ENCODE measurements around the gene ZNF217.
"Not testable (repeated sequence)": the region's sequence is repeated elsewhere in the genome, so short reads cannot be mapped to it uniquely, and the experiment has no call there.

The ZNF217 gene

DNA sequence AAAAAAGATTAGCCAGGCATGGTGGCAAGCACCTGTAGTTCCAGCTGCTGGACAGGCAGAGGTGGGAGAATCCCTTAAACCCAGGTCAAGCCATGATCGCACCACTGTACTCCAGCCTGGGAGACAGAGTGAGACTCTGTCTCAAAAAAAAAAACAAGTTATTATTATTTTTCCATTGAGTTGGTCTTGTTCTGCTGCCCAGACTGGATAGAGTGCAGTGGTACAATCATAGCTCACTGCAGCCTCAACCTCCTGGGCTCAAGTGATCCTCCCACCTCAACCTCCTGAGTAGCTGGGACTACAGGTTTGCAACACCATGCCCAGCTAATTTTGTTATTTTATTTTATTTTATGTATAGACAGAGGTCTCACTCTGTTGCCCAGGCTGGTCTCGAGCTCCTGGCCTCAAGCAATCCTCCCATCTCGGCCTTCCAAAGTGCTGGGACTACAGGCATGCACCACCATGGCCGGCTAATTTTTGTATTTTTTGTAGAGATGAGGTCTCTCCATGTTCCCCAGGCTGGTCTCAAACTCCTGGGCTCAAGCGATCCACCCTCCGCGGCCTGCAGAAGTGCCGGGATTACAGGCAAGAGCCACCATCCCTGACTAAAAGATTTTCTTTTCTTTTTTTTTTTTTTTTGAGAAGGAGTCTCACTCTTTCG lies 31.4 kb downstream of the ZNF217 start:
- not testable (repeated sequence) for DNase-seq

DNA sequence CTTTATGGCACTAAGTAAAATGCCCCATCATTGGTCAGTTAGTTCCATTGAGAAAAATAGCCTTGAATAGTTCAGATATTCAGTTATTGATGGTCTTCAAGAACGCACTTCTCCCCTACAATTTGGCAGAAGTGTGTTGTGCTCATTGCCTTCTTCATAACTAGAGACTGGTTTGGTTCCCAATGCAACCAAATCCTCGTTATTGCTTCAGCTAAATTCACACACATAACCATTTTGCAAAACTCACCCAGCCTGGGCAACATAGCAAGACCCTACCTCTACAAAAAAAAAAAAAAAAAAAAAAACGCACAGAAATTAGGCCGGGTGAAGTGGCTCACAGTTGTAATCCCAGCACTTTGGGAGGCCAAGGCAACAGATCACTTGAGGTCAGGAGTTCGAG lies 32.1 kb downstream of the ZNF217 start:
- no peak for DNase-seq

DNA sequence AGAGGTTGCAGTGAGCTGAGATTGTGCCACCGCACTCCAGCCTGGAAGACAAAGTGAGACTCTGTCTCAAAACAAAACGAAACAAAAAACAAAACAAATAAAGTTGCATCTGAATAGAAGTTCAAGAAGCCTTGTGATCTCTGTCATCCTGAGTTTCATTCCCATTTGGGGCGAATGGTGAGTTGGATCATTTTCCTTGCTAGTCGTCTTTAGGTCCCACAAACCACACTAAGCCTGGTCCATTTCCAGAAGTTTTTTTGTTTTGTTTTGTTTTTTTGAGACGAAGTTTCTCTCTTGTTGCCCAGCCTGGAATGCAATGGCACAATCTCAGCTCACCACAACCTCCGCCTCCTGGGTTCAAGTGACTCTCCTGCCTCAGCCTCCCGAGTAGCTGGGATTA lies 33.8 kb downstream of the ZNF217 start:
- no peak for DNase-seq

DNA sequence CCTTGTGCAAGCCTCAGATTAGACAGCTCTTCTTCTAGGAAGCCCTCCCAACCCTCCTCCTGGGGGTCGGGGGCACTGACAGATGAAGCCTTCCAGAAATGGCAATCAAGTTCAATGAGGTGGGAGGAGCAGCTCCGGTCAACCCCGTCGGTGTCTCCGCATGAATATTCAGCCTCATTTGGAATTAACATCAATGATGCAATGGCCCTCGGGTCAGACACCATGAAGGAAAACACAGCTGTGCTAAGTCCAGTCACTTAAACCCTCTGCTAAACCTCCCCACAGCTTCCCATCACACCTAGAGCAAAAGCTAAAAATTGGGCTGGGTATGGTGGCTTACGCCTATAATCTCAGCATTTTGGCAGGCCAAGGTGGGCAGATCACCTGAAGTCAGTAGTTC lies 36.5 kb downstream of the ZNF217 start:
- DNase-seq = no peak

DNA sequence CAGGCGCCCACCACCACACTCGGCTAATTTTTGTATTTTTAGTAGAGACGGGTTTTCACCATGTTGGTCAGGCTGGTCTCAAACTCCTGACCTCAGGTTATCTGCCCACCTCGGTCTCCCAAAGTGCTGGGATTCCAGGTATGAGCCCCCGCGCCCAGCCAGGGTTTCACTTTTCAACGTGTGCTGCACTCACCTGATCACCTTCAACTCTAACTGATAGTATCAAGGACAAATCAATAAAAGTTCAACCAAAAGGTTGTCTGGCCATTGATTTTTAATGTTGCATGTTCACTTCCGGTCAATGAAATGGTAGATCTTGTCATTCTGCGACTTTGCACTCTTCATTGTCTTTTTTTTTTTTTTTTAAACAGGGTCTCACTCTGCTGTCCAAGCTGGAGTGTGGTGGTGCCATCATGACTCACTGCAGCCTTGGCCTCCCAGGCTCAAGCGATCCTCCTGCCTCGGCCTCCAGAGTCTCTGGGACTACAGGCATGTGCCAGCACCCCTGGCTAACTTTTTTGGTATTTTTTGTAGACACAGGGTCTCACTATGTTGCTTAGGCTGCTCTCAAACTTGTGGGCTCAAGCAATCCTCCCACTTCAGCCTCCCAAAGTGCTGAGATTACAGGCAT lies 37.3 kb downstream of the ZNF217 start:
- DNase-seq = no peak

DNA sequence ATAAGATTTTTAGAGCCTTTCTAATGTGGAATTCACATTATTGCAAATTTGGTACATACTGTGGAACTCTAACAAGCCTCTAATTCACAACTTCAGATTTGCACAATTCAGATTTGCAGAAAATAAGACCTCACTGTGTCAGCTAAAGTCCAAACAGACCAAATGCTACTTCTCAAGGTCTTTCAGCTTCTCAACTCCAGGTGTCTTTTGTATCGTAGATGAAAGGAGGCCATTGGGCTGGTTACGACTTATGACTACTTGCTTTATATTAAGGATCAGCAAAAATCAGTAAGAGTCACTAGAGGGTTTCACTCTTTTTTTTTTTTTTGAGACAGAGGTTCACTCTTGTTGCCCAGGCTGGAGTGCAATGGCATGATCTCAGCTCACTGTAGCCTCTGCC lies 37.8 kb downstream of the ZNF217 start:
- DNase-seq = no peak

DNA sequence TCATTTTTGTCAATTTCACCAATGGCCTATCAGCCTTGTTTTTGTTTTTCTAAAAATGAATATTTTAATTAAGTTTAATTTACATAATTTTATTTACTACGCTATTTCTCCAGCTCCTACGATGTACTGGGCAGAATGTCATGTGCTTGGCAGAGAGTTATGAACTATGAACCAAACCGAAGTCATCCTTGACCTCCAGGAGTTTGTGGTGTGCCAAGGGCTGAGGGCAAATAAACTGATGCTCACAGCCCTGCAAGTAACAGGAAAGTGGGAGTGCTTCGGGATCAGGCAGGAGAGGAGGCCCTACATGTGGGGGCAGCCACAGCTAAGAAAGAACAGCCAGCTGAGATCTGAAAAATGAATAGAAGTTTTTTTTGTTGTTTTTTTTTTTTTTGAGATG lies 38.6 kb downstream of the ZNF217 start:
- no peak for DNase-seq

DNA sequence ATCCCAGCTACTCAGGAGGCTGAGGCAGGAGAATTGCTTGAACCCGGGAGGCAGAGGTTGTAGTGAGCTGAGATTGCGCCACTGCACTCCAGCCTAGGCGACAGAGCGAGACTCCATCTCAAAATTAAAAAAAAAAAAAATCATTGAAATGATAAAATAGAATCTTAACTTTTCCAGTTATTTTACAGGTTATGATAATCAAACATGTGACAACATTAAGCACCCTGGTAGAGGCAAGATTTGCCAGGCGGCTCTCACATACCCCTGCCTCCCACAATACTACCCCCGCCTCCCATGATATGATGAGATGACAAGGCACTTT lies 41.1 kb downstream of the ZNF217 start:
- not testable (repeated sequence) for DNase-seq

DNA sequence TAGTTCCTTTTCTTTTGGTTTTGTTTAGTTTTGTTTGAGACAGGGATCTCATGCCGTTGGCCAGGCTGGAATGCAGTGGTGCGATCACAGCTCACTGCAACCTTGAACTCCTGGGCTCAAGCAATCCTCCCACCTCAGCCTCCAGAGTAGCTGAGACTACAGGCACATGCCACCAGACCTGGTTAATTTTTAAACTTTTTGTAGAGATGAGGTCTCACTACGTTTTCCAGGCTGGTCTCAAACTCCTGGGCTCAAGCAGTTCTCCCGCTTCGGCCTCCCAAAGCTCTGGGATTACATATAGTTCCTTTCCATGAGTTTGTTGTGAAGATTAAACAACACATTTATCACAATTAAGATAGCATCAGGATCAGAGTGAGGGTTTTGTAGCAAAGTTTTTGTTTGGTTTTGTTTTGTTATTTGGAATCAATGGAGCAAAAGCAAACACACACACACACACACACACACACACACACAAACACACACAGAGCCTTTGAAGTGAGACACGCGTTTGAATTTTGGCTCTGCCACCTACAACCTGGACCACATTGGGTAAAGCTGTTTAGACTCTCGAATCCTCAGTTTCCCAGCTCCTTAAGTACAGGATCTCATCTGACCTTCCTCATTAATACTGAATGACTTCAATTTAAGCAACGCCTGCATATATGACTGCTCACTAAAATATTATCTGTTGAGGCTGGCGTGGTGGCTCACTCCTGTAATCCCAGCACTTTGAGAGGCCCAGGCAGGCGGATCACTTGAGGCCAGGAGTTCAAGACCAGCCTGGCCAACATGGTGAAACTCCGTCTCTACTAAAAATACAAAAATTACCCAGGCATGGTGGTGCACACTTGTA lies 41.7 kb downstream of the ZNF217 start:
- not testable (repeated sequence) for DNase-seq

DNA sequence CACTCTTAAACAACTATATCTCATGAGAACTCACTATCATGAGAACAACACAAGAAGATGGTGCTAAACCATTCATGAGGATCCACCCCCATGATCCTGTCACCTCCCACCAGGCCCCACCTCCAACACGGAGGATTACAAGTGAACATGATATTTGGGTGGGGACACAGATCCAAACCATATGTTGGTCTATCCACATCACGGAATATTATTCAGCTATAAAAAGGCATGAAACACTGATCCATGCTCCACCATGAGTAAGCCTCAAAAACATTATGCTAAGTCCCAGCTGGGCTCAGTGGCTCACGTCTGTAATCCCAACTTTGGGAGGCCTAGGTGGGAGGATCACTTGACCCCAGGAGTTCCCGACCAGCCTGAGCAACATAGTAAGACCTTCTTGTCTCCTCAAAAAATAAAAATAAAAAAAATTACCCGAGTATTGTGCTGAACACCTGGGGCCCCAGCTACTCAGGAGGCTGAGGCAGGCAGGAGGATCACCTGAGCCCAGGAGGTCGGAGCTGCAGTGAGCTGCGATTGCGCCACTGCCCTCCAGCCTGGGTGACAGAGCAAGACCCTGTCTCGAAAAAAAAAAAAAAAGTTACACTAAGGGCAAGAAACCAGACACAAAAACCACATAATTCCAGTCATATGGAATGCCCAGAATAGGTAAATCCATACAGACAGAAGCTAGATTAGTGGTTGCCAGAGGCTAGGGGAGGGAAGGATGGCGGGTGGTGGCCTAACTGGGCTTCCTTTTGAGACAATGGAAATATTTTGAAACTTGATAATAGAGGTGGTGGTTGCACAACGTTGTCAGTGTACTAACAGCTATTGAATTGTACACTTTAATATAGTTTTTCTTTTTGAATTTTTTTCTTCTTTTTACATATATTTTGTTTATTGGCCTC lies 43.1 kb downstream of the ZNF217 start:
- no peak for DNase-seq

DNA sequence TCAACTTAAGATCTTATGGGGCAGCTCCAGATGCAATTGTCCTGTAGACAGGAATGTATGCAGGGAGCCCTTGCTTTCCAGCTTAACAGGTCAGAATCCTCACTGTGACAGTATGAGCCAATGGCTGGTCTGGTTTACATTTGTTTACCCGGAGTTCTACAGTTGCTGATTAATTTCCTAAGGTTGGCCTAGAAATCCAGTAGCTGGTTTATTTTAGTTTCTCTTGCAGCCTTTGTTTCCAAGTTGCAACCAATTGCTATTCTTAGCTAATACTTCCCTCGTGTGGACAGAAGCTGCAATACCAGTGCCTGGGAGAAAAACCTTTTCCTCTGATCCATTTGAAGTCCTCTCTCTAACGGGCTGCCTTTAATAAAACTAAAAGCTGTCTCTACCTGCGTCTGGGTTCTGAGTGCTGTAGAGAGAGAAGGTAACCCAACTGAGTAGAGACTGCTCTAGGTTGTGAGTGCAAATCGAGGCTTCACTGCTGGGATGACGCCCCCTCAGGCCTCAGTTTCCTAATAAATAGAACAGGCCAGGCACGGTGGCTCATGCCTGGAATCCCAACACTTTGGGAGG lies 45.9 kb downstream of the ZNF217 start:
- peak; percentile 41 for DNase-seq

DNA sequence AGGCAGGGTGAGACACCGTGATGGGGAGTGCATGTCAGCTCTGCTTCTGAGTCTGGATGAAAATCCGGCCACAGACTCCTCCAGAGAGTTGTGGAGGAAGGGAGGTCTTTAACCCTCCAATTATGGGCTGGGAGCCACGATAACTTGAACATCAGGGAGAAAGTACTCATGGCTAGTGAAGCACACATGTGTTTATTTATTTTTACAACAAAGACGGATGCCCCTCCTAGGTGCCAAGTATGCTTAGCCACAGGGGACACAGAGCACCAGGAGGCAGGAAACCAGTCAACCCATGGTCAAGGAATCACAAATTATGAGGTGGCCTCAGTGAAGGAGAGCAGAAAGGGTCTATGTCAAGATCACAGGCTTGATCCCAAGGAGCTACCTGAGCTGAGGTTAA lies 54.1 kb downstream of the ZNF217 start:
- no peak for DNase-seq

DNA sequence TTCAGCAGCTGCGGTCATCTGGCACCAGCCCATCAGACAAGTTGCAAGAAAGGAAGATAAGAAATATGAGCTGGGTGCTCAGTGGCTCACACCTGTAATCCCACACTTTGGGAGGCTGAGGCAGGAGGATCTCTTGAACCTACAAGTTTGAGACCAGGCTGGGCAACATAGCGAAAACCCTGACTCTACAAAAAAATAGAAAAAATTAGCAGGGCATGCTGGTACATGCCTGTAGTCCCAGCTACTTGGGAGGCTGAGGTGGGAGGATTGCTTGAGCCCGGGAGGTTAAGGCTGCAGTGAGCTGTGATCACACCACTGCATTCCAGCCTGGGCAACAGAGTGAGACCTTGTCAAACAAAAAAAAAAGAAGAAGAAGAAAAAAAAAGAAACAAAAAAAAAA lies 57.3 kb downstream of the ZNF217 start:
- DNase-seq = not testable (repeated sequence)

DNA sequence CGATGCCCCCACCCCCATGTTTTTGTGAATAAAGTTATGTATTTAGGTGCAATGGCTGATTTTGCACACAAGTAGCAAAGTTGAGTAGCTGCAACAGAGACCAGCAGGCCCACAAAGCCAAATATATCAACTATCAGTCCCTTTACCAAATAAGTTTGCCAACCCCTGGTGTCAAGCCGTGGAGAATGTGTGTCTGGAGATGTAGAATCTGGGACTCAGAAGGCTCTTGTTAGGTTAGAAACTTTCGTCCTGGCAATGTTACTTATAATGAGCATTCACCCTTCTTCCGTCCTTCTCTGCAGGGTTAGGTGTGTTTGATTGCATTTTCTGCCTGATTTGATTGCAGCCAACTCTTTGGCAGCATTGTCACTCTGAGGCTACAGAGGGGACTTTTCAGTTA lies 57.8 kb downstream of the ZNF217 start:
- no peak for DNase-seq

DNA sequence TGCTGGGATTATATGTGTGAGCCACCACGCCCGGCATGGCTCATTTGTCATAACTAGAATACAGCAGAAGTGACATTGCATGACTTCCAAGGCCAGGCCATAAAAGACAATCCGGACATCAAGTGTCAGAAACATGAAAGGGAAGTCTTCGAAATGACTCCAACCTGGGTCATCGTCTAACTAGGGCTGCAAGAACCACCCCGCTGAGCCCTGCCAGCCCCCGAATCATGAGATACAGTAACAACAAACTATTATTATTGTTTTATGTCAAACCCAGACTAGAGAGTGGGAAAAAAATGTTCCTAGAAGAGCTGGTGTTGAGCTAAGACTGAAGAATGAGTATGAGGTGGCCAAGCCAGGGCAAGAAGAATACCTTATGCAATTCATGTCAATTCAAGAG lies 59.6 kb downstream of the ZNF217 start:
- DNase-seq = no peak

DNA sequence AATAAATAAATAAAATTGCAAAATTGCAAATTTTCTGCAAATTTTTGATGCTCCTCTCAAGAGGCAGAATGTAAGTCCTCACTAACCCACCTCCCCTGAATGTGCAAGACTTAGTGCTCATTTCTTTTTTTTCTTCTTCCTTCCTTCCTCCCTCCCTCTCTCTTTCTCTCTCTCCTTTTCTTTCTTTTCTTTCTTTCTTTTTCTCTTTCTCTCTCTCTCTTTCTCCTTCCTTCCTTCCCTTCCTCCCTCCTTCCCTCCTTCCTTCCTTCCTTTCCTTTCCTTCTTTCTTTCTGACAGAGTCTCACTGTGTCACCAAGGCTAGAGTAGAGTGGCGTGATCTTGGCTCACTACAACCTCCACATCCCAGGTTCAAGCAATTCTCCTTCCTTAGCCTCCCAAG lies 60.1 kb downstream of the ZNF217 start:
- no peak for DNase-seq

DNA sequence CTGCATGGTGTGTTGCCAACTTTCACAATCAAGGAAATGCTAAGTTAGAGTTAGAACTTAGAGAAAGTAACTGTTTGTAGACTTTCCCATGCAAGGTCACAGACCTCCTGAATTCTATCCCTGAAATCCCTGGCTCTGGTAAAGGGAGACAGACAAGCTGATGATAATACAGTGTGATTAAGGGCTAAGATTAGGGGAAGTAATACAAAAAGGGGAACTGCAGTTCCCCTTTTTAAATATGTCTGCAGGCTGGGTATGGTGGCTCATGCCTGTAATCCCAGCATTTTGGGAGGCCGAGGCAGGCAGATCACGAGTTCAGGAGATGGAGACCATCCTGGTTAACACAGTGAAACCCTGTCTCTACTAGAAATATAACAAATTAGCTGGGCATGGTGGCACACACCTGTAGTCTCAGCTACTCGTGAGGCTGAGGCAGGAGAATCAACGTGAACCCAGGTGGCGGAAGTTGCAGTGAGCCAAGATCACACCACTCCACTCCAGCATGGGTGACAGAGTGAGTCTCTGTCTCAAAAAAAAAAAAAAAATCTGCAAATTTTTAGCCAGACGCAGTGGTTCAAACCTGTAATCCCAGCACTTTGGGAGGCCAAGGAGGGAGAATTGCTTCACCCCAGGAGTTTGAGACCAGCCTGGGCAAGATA lies 60.9 kb downstream of the ZNF217 start:
- DNase-seq = not testable (repeated sequence)

DNA sequence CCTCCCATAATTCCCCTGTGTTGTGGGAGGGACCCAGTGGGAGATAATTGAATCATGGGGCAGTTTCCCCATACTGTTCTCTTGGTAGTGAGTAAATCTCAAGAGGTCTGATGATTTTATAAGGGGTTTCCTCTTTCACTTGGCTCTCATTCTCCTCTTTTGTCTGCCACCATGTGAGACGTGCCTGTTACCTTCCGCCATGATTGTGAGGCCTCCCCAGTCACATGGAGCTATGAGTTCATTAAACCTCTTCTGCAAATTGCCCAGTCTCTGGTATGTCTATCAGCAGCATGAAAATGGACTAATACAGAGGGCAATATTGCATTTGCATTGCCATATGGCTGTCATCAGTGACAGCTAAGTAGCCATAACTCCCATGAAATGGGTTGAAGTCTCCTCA lies 63.2 kb downstream of the ZNF217 start:
- no peak for DNase-seq

DNA sequence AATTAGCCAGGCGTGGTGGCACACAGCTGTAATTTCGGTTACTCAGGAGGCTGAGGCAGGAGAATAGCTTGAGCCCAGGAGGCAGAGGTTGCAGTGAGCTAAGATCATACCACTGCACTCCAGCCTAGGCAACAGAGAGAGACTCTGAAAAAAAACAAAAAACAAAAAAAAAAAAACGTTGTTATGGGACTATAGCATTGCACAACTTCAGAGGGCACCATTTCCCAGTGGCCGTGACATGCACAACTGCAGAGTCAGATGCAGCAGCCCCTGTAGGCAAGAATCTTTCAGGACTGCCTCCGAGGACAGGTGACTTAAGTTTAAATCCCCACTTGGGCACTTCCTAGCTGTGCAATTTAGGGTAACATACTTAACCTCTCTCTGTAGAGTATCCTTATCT lies 64.0 kb downstream of the ZNF217 start:
- no peak for DNase-seq

DNA sequence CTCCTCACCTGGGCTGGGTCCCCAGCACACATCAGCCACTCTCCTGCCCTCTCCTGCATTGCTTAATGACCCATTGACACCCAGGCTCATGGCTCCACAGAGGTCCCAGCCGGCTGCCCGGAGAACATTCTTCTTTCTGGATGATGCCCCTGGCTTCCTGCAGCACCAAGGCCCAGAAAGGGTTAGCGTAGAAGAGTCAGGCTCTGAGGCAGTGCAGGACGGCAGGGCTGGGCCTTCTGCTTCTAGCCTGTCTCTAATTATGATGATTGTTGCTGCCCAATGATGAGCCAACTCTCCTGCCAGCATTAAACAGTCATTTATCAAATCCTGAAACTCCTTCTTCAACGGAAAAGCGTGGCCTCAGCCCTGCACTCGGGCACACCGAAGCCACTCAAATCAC lies 66.4 kb downstream of the ZNF217 start:
- DNase-seq = no peak

DNA sequence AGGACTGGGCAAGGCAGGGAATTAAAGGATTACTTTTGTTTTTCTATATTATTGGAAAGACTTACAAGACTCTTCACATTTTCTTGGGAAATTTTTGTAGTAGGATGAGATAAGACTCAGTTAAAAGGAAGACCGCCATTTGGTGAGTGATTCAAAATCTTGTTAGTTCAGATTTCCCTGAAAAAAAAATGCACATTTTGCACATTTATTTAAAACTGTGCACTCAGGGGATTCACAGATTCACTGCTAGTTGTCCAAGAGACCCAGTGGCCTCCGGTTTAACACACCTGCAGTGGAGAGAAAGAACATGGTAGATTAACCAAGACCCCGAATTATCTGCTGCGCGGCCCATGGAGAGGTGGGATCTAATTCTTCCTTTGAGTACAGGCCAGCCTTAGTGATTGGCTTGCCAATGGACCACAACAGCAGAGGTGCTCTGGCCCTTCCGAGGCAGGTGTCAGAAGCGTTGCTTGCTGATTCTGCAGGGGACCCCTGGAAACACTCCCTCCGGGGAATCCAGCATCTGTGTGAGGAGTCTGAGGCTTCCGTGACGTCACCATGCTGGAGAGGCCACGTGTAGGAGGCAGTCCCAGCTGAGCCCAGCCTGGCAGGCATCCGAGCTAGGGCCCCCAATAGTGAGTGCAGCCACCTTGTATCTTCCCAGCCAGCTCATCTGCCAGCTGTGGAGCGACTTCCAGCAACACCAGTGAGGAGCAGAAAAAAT lies 68.9 kb downstream of the ZNF217 start:
- no peak for DNase-seq

DNA sequence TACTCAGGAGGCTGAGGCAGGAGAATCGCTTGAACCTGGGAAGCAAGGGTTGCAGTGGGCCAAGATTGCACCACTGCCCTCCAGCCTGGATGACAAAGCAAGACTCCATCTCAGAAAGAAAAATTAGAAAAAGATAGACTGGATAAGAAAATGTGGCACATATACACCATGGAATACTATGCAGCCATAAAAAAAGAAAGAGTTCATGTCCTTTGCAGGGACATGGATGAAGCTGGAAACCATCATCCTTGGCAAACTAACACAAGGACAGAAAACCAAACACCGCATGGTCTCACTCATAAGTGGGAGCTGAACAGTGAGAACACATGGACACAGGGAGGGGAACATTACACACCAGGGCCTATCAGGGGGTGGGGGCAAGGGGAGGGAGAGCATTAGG lies 70.0 kb downstream of the ZNF217 start:
- not testable (repeated sequence) for DNase-seq
